Right lobe of liver (tissue), 4 donors: ENCODE measurements around the gene FAM124A.

Experiments
- POLR2A ChIP-seq: fragments of 450-650 bp; IDR thresholded peaks from one replicate; pipeline ENCODE4 v1.6.1; 2017; ENCODE audit warnings: antibody characterized with exemption, mild to moderate bottlenecking
- TF ChIP-seq, protein P1 (sequence below), 4 donors: fragments of 200-600 bp in 3 of 4; fragments of 450-650 bp in 1 of 4; IDR thresholded peaks; one replicate each; pipeline versions ENCODE4 v1.5.1 to v1.8.0; 2016 to 2022; ENCODE audit warnings: antibody characterized with exemption in 4 of 4, mild to moderate bottlenecking in 2 of 4
- donor health status: DM: no; HTN: no; CAD: no.
- donor health status: DM: no; HTN: no; CAD: no.
- donor health status: DM: no; HTN: yes; CAD: no.

DNA sequence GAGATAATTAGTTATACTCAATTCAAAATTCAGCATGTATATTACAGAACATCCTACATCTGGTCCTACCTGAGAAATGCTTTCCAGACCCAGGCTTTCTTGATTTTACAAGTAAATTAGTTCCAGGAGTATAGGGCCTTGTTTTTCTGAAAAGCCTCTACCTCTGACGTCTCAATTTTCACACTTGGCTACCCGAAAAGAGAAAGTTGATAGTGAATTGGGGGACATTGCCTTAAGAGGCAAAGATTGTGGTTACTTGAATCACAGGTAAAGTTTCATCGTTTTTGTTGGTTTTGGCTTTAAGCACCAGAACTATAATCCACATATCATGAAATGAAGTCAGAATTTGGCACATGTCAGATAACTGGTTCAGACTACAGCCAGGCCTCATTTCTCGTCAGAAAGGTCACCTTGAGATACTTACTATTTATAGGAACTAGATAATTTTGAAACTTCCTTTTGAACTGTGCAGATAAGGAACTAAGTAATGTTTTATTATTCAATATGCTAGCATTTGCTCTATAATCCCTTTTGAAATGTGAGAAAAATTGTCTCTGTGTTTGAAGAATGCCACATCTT, 30.8 kb downstream of the FAM124A start:
- TF ChIP-seq, protein P1, sequence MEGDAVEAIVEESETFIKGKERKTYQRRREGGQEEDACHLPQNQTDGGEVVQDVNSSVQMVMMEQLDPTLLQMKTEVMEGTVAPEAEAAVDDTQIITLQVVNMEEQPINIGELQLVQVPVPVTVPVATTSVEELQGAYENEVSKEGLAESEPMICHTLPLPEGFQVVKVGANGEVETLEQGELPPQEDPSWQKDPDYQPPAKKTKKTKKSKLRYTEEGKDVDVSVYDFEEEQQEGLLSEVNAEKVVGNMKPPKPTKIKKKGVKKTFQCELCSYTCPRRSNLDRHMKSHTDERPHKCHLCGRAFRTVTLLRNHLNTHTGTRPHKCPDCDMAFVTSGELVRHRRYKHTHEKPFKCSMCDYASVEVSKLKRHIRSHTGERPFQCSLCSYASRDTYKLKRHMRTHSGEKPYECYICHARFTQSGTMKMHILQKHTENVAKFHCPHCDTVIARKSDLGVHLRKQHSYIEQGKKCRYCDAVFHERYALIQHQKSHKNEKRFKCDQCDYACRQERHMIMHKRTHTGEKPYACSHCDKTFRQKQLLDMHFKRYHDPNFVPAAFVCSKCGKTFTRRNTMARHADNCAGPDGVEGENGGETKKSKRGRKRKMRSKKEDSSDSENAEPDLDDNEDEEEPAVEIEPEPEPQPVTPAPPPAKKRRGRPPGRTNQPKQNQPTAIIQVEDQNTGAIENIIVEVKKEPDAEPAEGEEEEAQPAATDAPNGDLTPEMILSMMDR (IDR thresholded peaks at IDR 0.05): no peak
- TF ChIP-seq POLR2A: no peak
